C4-2B (cell line): ENCODE data around the gene NFIB.

Source experiments
- H3K27ac ChIP-seq: fragments of 450-650 bp; 2 replicates; pipeline ENCODE4 v1.5.1; 2017
- CTCF ChIP-seq: fragments of 450-650 bp; conservative IDR thresholded peaks from 2 replicates; pipeline ENCODE4 v1.5.1; 2017; ENCODE audit warnings: mild to moderate bottlenecking
- ZFX ChIP-seq: fragments of 450-650 bp; IDR thresholded peaks from 2 replicates; pipeline ENCODE4 v1.6.1; 2017

The NFIB gene

GRCh38 chr9:14189578-14189977 is 124.4 kb downstream of the NFIB start:
- TF ChIP-seq ZFX (no peak), CTCF (no peak)
- no peak overlapping the region for H3K27ac ChIP-seq

- TF ChIP-seq ZFX (no peak), CTCF (no peak)
- H3K27ac ChIP-seq = no peak overlapping the region
Observed at GRCh38 chr9:14189146-14189545, 124.8 kb downstream of the NFIB start.

GRCh38 chr9:14188538-14188937 is 125.4 kb downstream of the NFIB start:
- H3K27ac ChIP-seq = no peak overlapping the region
- TF ChIP-seq CTCF (no peak), ZFX (no peak)

GRCh38 chr9:14188011-14188410 is 125.9 kb downstream of the NFIB start:
- H3K27ac ChIP-seq = no peak overlapping the region
- TF ChIP-seq ZFX (no peak), CTCF (no peak)

- TF ChIP-seq ZFX (no peak), CTCF (no peak)
- H3K27ac ChIP-seq = no peak overlapping the region
Observed at GRCh38 chr9:14186096-14186495, 127.8 kb downstream of the NFIB start.

- H3K27ac ChIP-seq = no peak overlapping the region
- TF ChIP-seq CTCF = no peak
- no peak for TF ChIP-seq ZFX
Observed at GRCh38 chr9:14185016-14185415, 128.9 kb downstream of the NFIB start.

GRCh38 chr9:14183001-14183400 is 130.9 kb downstream of the NFIB start:
- TF ChIP-seq ZFX = no peak
- TF ChIP-seq CTCF = no peak
- H3K27ac ChIP-seq = no peak overlapping the region
